H9 (cell line): ENCODE results near the gene PTGER2. TPM values are rescaled to one million over a fixed set of nuclear protein-coding genes. Genes with fewer than 3 reads are reported as not detected.

Experiments used
- DNase-seq: peaks from one replicate; pipeline ENCODE4 v3.0.0-alpha.2; 2017
- H2AFZ ChIP-seq: one replicate; pipeline ENCODE4 v1.6.1; 2013; ENCODE audit warnings: mild to moderate bottlenecking, low read length, control low read depth, moderate library complexity
- H2AK5ac ChIP-seq: 2 replicates; pipeline ENCODE4 v1.6.1; 2013; ENCODE audit warnings: low read length, control low read depth, mixed read lengths; ENCODE audit not compliant: insufficient read length
- H2BK120ac ChIP-seq: one replicate; pipeline ENCODE4 v1.6.1; 2013; ENCODE audit warnings: low read depth, mild to moderate bottlenecking, low read length, control low read depth, inconsistent platforms; ENCODE audit not compliant: poor library complexity, severe bottlenecking
- H2BK12ac ChIP-seq: 2 replicates; pipeline ENCODE4 v1.6.1; 2013; ENCODE audit warnings: low read length, control low read depth, mixed read lengths, low read depth; ENCODE audit not compliant: insufficient read length
- H2BK15ac ChIP-seq: 2 replicates; pipeline ENCODE4 v1.6.1; 2013; ENCODE audit warnings: low read depth, low read length, control low read depth
- H2BK20ac ChIP-seq: one replicate; pipeline ENCODE4 v1.6.1; 2013; ENCODE audit warnings: low read depth, mild to moderate bottlenecking, low read length, control low read depth, inconsistent platforms; ENCODE audit not compliant: poor library complexity, severe bottlenecking
- H2BK5ac ChIP-seq: 2 replicates; pipeline ENCODE4 v1.6.1; 2013; ENCODE audit warnings: low read length, control low read depth, mixed read lengths; ENCODE audit not compliant: insufficient read length
- H3K14ac ChIP-seq: 2 replicates; pipeline ENCODE4 v1.6.1; 2013; ENCODE audit warnings: low read length, control low read depth; ENCODE audit not compliant: insufficient read depth
- H3K18ac ChIP-seq: 2 replicates; pipeline ENCODE4 v1.6.1; 2013; ENCODE audit warnings: low read depth, mild to moderate bottlenecking, mixed read lengths, low read length, control low read depth; ENCODE audit not compliant: insufficient read length
- H3K23ac ChIP-seq: 2 replicates; pipeline ENCODE4 v1.6.1; 2013; ENCODE audit warnings: low read length, control low read depth, mixed read lengths, low read depth; ENCODE audit not compliant: insufficient read length
- H3K23me2 ChIP-seq: 2 replicates; pipeline ENCODE4 v1.6.1; 2013; ENCODE audit warnings: low read depth, mild to moderate bottlenecking, mixed read lengths, low read length, control low read depth; ENCODE audit not compliant: insufficient read length, poor library complexity, severe bottlenecking
- H3K27ac ChIP-seq: 2 replicates; pipeline ENCODE4 v1.5.1; 2013; ENCODE audit warnings: low read length, control low read depth, mixed read lengths, low read depth; ENCODE audit not compliant: insufficient read length
- H3K27me3 ChIP-seq: 2 replicates; pipeline ENCODE4 v1.6.1; 2013; ENCODE audit warnings: low read length, control low read depth, inconsistent platforms; ENCODE audit not compliant: insufficient read depth
- H3K4ac ChIP-seq: 2 replicates; pipeline ENCODE4 v1.6.1; 2013; ENCODE audit warnings: low read depth, mild to moderate bottlenecking, control low read depth, inconsistent platforms, low read length, moderate library complexity
- H3K4me1 ChIP-seq: 2 replicates; pipeline ENCODE4 v1.6.1; 2013; ENCODE audit warnings: low read length, control low read depth, inconsistent platforms; ENCODE audit not compliant: insufficient read depth
- H3K4me2 ChIP-seq: 2 replicates; pipeline ENCODE4 v1.6.1; 2013; ENCODE audit warnings: low read length, control low read depth, mixed read lengths; ENCODE audit not compliant: insufficient read length, insufficient read depth
- H3K56ac ChIP-seq: 2 replicates; pipeline ENCODE4 v1.6.1; 2013; ENCODE audit warnings: low read depth, mild to moderate bottlenecking, mixed read lengths, low read length, control low read depth; ENCODE audit not compliant: insufficient read length
- H3K79me1 ChIP-seq: 2 replicates; pipeline ENCODE4 v1.6.1; 2013; ENCODE audit warnings: low read depth, mild to moderate bottlenecking, moderate library complexity, low read length, control low read depth, inconsistent platforms; ENCODE audit not compliant: insufficient read depth, poor library complexity, severe bottlenecking
- H3K79me2 ChIP-seq: 2 replicates; pipeline ENCODE4 v1.6.1; 2013; ENCODE audit warnings: low read length, control low read depth, inconsistent platforms; ENCODE audit not compliant: insufficient read depth
- H3K9ac ChIP-seq: 2 replicates; pipeline ENCODE4 v1.6.1; 2013; ENCODE audit warnings: low read length, control low read depth, mixed read lengths; ENCODE audit not compliant: insufficient read length; ENCODE audit errors: extremely low read depth
- H3K9me3 ChIP-seq: one replicate; pipeline ENCODE4 v1.6.1; 2013; ENCODE audit warnings: low read depth, low read length, inconsistent platforms; ENCODE audit not compliant: control insufficient read depth
- H3T11ph ChIP-seq: one replicate; pipeline ENCODE4 v1.6.1; 2013; ENCODE audit warnings: mild to moderate bottlenecking, low read length, control low read depth, inconsistent platforms
- H4K20me1 ChIP-seq: one replicate; pipeline ENCODE4 v1.6.1; 2013; ENCODE audit not compliant: control insufficient read depth, insufficient read length, insufficient read depth
- H4K5ac ChIP-seq: 2 replicates; pipeline ENCODE4 v1.6.1; 2013; ENCODE audit warnings: low read depth, mild to moderate bottlenecking, mixed read lengths, low read length, control low read depth; ENCODE audit not compliant: insufficient read length
- H4K8ac ChIP-seq: replicated peaks from 2 replicates; pipeline ENCODE4 v1.6.1; 2013; ENCODE audit warnings: low read length, control low read depth, mixed read lengths, low read depth; ENCODE audit not compliant: insufficient read length
- H4K91ac ChIP-seq: 2 replicates; pipeline ENCODE4 v1.6.1; 2013; ENCODE audit warnings: low read depth, mild to moderate bottlenecking, moderate library complexity, mixed read lengths, low read length, control low read depth; ENCODE audit not compliant: insufficient read length
- H3K27ac Mint-ChIP-seq, 3 experiments: 2 replicates in 2 of 3; 3 replicates in 1 of 3; pipeline ENCODE4 v1.8.0; 2020 to 2021; ENCODE audit warnings: mixed read lengths in 3 of 3, mild to moderate bottlenecking in 1 of 3, moderate library complexity in 1 of 3
- H3K27me3 Mint-ChIP-seq: 2 replicates; pipeline ENCODE4 v1.8.0; 2021; ENCODE audit warnings: low read depth, mild to moderate bottlenecking, moderate library complexity, mixed read lengths
- H3K36me3 Mint-ChIP-seq, 3 experiments: 2 replicates in 2 of 3; 3 replicates in 1 of 3; pipeline ENCODE4 v1.8.0; 2020 to 2021; ENCODE audit warnings: low read depth in 3 of 3, mixed read lengths in 3 of 3; ENCODE audit not compliant: insufficient read depth in 1 of 3
- H3K4me1 Mint-ChIP-seq, 2 experiments: 2 replicates each; pipeline ENCODE4 v1.8.0; 2020; ENCODE audit warnings: mixed read lengths in 2 of 2
- H3K4me3 Mint-ChIP-seq, 2 experiments: 2 replicates in 1 of 2; 3 replicates in 1 of 2; pipeline ENCODE4 v1.8.0; 2020 to 2021; ENCODE audit warnings: mild to moderate bottlenecking in 2 of 2, mixed read lengths in 2 of 2, moderate library complexity in 1 of 2
- H3K9me3 Mint-ChIP-seq, 2 experiments: 2 replicates in 1 of 2; 3 replicates in 1 of 2; pipeline ENCODE4 v1.8.0; 2020; ENCODE audit warnings: mild to moderate bottlenecking in 2 of 2, mixed read lengths in 2 of 2, moderate library complexity in 1 of 2
- CTCF ChIP-seq: fragments of 200-600 bp; sonication (generic); conservative IDR thresholded peaks from 3 replicates; pipeline ENCODE4 v1.8.0; 2021; ENCODE audit warnings: antibody characterized with exemption, mild to moderate bottlenecking
- WGBS: extraction: QIAGEN DNeasy Blood & Tissue Kit; methylation state at CpG from one replicate; pipeline ENCODE4 v1.1.7; 2013; ENCODE audit warnings: missing lambda C conversion rate, low lambda C conversion rate, mixed read lengths; ENCODE audit not compliant: insufficient read length; ENCODE audit errors: extremely low coverage; 5-methylcytosine and 5-hydroxymethylcytosine counted together
- total RNA-seq: library from RNA; stranded (reverse); gene quantifications from 2 replicates; pipeline ENCODE4 v1.2.1, GENCODE V29; 2021

Gene PTGER2
- total RNA-seq, 1 experiment from 2014 or later = 1.0 TPM

- H3K9me3 Mint-ChIP-seq = no peaks in the 10 kb centered on the region; a peak in 3 of 5 replicates
Measured at GRCh38 chr14:52329678-52330369, 15.7 kb downstream of the PTGER2 start.

More at GRCh38 chr14:52329678-52330369, 15.7 kb downstream of the PTGER2 start:
- H2AK5ac ChIP-seq = no peak overlapping the region
- no peak overlapping the region for H2BK5ac ChIP-seq
- H4K20me1 ChIP-seq = no peaks in the 10 kb centered on the region
- no peaks in the 10 kb centered on the region for H3K23me2 ChIP-seq
- no peak overlapping the region for H4K91ac ChIP-seq
- no peak overlapping the region for H2BK20ac ChIP-seq
- H3K4ac ChIP-seq = no peak overlapping the region
- no peak overlapping the region for H2AFZ ChIP-seq
- no peaks in the 10 kb centered on the region for H3K79me1 ChIP-seq
- TF ChIP-seq CTCF = no peak
- no peak overlapping the region for H3K18ac ChIP-seq
- no peaks in the 10 kb centered on the region for H3K36me3 Mint-ChIP-seq
- H3K27me3 Mint-ChIP-seq = no peaks in the 10 kb centered on the region
- no peaks in the 10 kb centered on the region for H3K79me2 ChIP-seq
- no peak overlapping the region for H3K14ac ChIP-seq
- no peak overlapping the region for H3T11ph ChIP-seq
- H3K4me2 ChIP-seq = no peak overlapping the region
- no peak overlapping the region for H3K27ac ChIP-seq
- no peak overlapping the region for H3K4me3 Mint-ChIP-seq
- H3K9me3 ChIP-seq = no peaks in the 10 kb centered on the region
- no peak overlapping the region for H2BK15ac ChIP-seq
- H3K23ac ChIP-seq = no peak overlapping the region
- H3K56ac ChIP-seq = no peak overlapping the region
- no peak for DNase-seq
- peaks cover 6 to 9% of the 10 kb centered on the region in 2 experiments; a peak in 3 of 4 replicates for H3K4me1 Mint-ChIP-seq
- no peak overlapping the region for H3K9ac ChIP-seq
- no peak overlapping the region for H4K5ac ChIP-seq
- H3K27ac Mint-ChIP-seq = no peak overlapping the region; a peak in 1 of 7 replicates
- H3K4me1 ChIP-seq = peaks cover 3% of the 10 kb centered on the region; the same call in 1 of the 2 replicates
- no peak overlapping the region for H2BK120ac ChIP-seq
- H4K8ac ChIP-seq = no peak overlapping the region
- H3K27me3 ChIP-seq = no peaks in the 10 kb centered on the region
- no peak overlapping the region for H2BK12ac ChIP-seq
- no CpG with 5 or more reads among the region's 6 CpGs for WGBS
